Upper lobe of right lung (tissue), 1 donor: ENCODE results near the gene COX17. TPM values are rescaled to one million over a fixed set of nuclear protein-coding genes. Genes with fewer than 3 reads are reported as not detected.

ENCODE experiments used
- ATAC-seq: fragments of 200-7000 bp; cut with Tn5 transposase; one replicate; pipeline ENCODE4 v1.9.1; 2020; ENCODE audit warnings: mild to moderate bottlenecking, moderate library complexity
- DNase-seq: peaks from one replicate; pipeline ENCODE4 v3.0.0-alpha.2; 2020
- H3K27ac ChIP-seq: fragments of 200-600 bp; one replicate; pipeline ENCODE4 v1.8.0; 2022
- H3K27me3 ChIP-seq: fragments of 200-600 bp; one replicate; pipeline ENCODE4 v1.8.0; 2022; ENCODE audit warnings: mild to moderate bottlenecking
- H3K36me3 ChIP-seq: fragments of 200-600 bp; one replicate; pipeline ENCODE4 v1.8.0; 2022
- H3K4me1 ChIP-seq: fragments of 200-600 bp; one replicate; pipeline ENCODE4 v1.8.0; 2022
- H3K4me3 ChIP-seq: fragments of 200-600 bp; one replicate; pipeline ENCODE4 v1.8.0; 2022; ENCODE audit warnings: mild to moderate bottlenecking
- H3K9me3 ChIP-seq: fragments of 200-600 bp; one replicate; pipeline ENCODE4 v1.8.0; 2022
- CTCF ChIP-seq: fragments of 200-600 bp; IDR thresholded peaks from one replicate; pipeline ENCODE4 v1.8.0; 2022; ENCODE audit warnings: antibody characterized with exemption
- intact Hi-C: fragments of 100-400 bp; cut with DNase I; formaldehyde crosslinking; loops from one replicate; pipeline ENCODE4 v1.11.0; 2022
- total RNA-seq: library from RNA; stranded (reverse); fragmentation: NEBNext Ultra II Directional; extraction: Animal tissue kit (Norgen Biotek cat#: 25700); gene quantifications from one replicate; pipeline ENCODE4 v1.2.1, GENCODE V29; 2021
- donor health status: DM: no; HTN: yes; CAD: no; lungs with severe emphysema.

The COX17 gene
- total RNA-seq, 1 donor from 2014 or later: 48.9 TPM

GRCh38 chr3:119645813-119646212 is 31.4 kb downstream of the COX17 start:
- no peak for DNase-seq
- H3K4me1 ChIP-seq: peaks cover 25% of the 10 kb centered on the region
- TF ChIP-seq CTCF: no peak
- no peaks in the 10 kb centered on the region for H3K27me3 ChIP-seq
- H3K9me3 ChIP-seq: no peaks in the 10 kb centered on the region
- H3K27ac ChIP-seq: peak overlapping the region; percentile 84
- no peaks in the 10 kb centered on the region for H3K36me3 ChIP-seq
- no peak for ATAC-seq
- H3K4me3 ChIP-seq: no peak overlapping the region
- intact Hi-C loops: no loop called here

GRCh38 chr3:119644481-119644880 is 32.7 kb downstream of the COX17 start:
- no peak for TF ChIP-seq CTCF
- Histone ChIP-seq H3K36me3 (no peaks in the 10 kb centered on the region), H3K4me1 (peaks cover 20% of the 10 kb centered on the region), H3K27me3 (no peaks in the 10 kb centered on the region), H3K4me3 (no peak overlapping the region), H3K9me3 (no peaks in the 10 kb centered on the region), H3K27ac (no peak overlapping the region)
- DNase-seq: no peak
- intact Hi-C loops: no loop called here
- no peak for ATAC-seq

GRCh38 chr3:119643528-119643927 is 33.7 kb downstream of the COX17 start:
- peaks cover 29% of the 10 kb centered on the region for H3K4me1 ChIP-seq
- H3K27ac ChIP-seq: no peak overlapping the region
- intact Hi-C loops: no loop called here
- no peak overlapping the region for H3K4me3 ChIP-seq
- no peaks in the 10 kb centered on the region for H3K36me3 ChIP-seq
- H3K27me3 ChIP-seq: no peaks in the 10 kb centered on the region
- H3K9me3 ChIP-seq: no peaks in the 10 kb centered on the region
- no peak for ATAC-seq
- DNase-seq: no peak
- no peak for TF ChIP-seq CTCF

GRCh38 chr3:119642746-119643473 is 34.3 kb downstream of the COX17 start:
- DNase-seq (no peak), ATAC-seq (peak; percentile 18)
- Histone ChIP-seq H3K36me3 (no peaks in the 10 kb centered on the region), H3K4me3 (no peak overlapping the region), H3K27me3 (no peaks in the 10 kb centered on the region), H3K9me3 (no peaks in the 10 kb centered on the region), H3K27ac (no peak overlapping the region), H3K4me1 (peaks cover 29% of the 10 kb centered on the region)
- TF ChIP-seq CTCF: no peak
- intact Hi-C loops: no loop called here

- intact Hi-C loops: no loop called here
- Histone ChIP-seq H3K27me3 (no peaks in the 10 kb centered on the region), H3K27ac (no peak overlapping the region), H3K4me1 (peaks cover 34% of the 10 kb centered on the region), H3K9me3 (no peaks in the 10 kb centered on the region), H3K4me3 (no peak overlapping the region), H3K36me3 (no peaks in the 10 kb centered on the region)
- TF ChIP-seq CTCF: no peak
- DNase-seq (no peak), ATAC-seq (no peak)
Measured at GRCh38 chr3:119641416-119641815, 35.8 kb downstream of the COX17 start.
